ENCODE results near the gene C1QTNF6.

DNA sequence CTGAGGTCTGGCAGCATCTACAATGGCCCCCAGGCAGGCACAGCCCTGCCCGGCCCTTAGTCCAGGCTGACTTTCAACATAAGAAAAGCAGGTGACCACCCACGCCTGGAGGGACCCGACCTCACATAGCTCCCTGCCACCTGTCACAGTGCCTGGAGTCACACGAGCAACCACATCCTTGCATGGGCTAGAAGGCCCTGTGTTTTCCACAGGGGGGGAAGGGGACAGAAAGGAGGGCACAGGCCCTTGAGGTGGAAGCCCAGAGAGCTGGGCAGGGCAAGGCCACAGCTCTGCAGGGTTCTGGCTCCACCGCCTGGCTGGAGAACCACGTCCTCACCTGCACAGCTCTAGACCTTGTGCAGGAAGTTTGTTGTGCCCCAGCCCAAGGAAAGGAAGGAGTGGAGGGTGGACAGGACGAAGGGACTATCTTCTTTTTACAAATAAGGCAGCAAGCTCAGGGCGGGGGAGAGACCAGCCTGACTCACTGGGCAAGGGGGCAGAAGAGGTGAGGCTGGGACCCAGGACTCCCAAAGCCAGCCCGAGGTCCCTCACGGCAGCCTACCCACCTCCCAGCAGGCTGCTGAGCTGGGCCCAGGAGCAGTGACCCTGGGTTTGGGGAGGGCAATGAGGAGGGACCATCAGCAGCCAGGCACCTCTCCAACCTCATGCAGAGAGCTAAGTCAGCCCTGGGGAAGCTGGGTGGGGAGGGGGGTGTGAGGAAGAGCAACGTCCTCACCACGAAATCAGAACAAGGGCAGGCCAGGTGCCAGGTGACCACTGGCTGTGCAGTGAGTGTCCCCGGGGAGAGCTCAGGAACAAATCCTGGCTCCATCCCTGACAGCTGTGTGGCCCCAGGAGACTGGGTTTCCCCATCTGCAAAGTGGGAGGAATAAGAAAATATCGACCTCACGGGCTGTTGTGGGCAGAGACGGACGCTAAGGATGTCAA is 4.3 kb downstream of the C1QTNF6 start:
- TF ChIP-seq CTCF (conservative IDR thresholded peaks at IDR 0.05; ENCODE audit: low read length), result no peak
- TF ChIP-seq EZH2phosphoT487 (IDR thresholded peaks at IDR 0.05; ENCODE audit: borderline replicate concordance, low read depth, low read length), result no peak
